ENCODE measurements around the gene GNAO1.

Gene GNAO1

DNA sequence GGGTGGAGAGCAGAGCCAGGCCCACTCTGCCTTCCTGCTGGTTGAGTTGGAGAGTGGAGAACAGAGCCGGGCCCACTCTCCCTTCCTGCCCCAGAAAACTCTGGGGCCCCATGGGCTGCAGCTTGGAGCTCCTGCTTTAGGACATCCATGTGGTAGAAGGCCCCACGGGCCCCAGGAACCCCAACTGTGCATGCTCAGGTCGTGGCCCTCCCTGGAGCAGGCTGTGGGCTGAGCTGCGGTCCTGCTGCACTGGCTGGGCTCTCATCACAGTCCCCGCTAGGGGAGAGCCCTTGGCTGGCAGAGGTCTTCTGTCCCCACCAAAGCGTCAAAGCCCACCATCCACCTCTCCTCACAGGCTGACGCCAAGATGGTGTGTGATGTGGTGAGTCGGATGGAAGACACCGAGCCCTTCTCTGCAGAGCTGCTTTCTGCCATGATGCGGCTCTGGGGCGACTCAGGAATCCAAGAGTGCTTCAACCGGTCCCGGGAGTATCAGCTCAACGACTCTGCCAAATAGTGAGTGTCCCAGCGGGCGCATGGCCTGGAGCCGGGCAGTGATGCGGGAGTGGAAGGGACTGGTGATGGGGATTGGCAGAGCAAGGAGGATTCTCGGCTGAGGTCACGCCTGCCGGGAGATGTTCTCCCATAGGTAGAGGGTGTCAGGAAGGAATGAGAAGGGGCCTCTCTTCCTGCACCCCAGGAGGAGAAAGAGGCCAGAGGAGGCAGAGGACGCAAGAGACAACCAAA, 137.2 kb downstream of the GNAO1 start (continued):
- TF ChIP-seq, protein P1, sequence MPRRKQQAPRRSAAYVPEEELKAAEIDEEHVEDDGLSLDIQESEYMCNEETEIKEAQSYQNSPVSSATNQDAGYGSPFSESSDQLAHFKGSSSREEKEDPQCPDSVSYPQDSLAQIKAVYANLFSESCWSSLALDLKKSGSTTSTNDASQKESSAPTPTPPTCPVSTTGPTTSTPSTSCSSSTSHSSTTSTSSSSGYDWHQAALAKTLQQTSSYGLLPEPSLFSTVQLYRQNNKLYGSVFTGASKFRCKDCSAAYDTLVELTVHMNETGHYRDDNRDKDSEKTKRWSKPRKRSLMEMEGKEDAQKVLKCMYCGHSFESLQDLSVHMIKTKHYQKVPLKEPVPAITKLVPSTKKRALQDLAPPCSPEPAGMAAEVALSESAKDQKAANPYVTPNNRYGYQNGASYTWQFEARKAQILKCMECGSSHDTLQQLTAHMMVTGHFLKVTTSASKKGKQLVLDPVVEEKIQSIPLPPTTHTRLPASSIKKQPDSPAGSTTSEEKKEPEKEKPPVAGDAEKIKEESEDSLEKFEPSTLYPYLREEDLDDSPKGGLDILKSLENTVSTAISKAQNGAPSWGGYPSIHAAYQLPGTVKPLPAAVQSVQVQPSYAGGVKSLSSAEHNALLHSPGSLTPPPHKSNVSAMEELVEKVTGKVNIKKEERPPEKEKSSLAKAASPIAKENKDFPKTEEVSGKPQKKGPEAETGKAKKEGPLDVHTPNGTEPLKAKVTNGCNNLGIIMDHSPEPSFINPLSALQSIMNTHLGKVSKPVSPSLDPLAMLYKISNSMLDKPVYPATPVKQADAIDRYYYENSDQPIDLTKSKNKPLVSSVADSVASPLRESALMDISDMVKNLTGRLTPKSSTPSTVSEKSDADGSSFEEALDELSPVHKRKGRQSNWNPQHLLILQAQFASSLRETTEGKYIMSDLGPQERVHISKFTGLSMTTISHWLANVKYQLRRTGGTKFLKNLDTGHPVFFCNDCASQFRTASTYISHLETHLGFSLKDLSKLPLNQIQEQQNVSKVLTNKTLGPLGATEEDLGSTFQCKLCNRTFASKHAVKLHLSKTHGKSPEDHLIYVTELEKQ (tag by site-specific recombination; IDR thresholded peaks at IDR 0.05; ENCODE audit: borderline replicate concordance) = no peak
- TF ChIP-seq ZNF114 (tag by site-specific recombination; IDR thresholded peaks at IDR 0.05) = no peak
- no peak for TF ChIP-seq IKZF3 (tag by site-specific recombination; IDR thresholded peaks at IDR 0.05)
- no peak for TF ChIP-seq ZNF830 (tag by site-specific recombination; IDR thresholded peaks at IDR 0.05; ENCODE audit: low read depth)
- TF ChIP-seq, protein P2, sequence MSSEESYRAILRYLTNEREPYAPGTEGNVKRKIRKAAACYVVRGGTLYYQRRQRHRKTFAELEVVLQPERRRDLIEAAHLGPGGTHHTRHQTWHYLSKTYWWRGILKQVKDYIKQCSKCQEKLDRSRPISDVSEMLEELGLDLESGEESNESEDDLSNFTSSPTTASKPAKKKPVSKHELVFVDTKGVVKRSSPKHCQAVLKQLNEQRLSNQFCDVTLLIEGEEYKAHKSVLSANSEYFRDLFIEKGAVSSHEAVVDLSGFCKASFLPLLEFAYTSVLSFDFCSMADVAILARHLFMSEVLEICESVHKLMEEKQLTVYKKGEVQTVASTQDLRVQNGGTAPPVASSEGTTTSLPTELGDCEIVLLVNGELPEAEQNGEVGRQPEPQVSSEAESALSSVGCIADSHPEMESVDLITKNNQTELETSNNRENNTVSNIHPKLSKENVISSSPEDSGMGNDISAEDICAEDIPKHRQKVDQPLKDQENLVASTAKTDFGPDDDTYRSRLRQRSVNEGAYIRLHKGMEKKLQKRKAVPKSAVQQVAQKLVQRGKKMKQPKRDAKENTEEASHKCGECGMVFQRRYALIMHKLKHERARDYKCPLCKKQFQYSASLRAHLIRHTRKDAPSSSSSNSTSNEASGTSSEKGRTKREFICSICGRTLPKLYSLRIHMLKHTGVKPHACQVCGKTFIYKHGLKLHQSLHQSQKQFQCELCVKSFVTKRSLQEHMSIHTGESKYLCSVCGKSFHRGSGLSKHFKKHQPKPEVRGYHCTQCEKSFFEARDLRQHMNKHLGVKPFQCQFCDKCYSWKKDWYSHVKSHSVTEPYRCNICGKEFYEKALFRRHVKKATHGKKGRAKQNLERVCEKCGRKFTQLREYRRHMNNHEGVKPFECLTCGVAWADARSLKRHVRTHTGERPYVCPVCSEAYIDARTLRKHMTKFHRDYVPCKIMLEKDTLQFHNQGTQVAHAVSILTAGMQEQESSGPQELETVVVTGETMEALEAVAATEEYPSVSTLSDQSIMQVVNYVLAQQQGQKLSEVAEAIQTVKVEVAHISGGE (tag by site-specific recombination; conservative IDR thresholded peaks at IDR 0.05; ENCODE audit: low read depth) = no peak
- no peak for TF ChIP-seq ZNF660 (tag by site-specific recombination; IDR thresholded peaks at IDR 0.05)
- TF ChIP-seq, protein P3, sequence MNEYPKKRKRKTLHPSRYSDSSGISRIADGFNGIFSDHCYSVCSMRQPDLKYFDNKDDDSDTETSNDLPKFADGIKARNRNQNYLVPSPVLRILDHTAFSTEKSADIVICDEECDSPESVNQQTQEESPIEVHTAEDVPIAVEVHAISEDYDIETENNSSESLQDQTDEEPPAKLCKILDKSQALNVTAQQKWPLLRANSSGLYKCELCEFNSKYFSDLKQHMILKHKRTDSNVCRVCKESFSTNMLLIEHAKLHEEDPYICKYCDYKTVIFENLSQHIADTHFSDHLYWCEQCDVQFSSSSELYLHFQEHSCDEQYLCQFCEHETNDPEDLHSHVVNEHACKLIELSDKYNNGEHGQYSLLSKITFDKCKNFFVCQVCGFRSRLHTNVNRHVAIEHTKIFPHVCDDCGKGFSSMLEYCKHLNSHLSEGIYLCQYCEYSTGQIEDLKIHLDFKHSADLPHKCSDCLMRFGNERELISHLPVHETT (tag by site-specific recombination; IDR thresholded peaks at IDR 0.05) = no peak

DNA sequence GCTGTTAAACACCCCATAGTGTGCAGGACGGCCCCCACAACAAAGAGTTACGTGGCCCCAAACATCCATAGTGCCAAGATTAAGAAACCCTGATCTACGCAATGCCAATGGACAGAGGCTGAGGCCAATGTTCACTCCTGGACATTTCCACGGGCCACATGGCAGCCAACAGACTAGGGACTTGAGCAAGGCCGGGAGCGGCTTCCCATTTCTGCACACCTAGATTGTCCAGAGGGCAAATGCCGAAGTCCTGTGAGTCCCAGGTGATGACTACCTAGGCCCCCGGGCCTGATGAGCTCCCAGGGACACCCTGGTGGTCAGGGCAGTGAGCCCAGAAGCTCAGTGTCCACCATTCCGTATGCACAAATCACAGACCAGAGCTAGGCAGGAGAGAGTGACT, 138.6 kb downstream of the GNAO1 start:
- no peaks in the 10 kb centered on the region for H3K36me3 ChIP-seq (ENCODE audit: control insufficient read depth in 2 of 2, insufficient read depth in 1 of 2, low read length in 2 of 2)
- no peak overlapping the region for H3K4me3 ChIP-seq (ENCODE audit: low read depth, low read length)
- no peaks in the 10 kb centered on the region for H3K4me1 ChIP-seq (ENCODE audit: control insufficient read depth, insufficient read depth, low read length)
- POLR2A ChIA-PET = no interaction called here
- CTCF ChIA-PET = interaction anchor here (3.2 kb wide), 1 partner anchor 27 kb away, joined by 14 read pairs; no protein-coding TSS in a partner anchor
- no peak for TF ChIP-seq ZBTB20 (tag by site-specific recombination; IDR thresholded peaks at IDR 0.05)
- TF ChIP-seq, protein P4, sequence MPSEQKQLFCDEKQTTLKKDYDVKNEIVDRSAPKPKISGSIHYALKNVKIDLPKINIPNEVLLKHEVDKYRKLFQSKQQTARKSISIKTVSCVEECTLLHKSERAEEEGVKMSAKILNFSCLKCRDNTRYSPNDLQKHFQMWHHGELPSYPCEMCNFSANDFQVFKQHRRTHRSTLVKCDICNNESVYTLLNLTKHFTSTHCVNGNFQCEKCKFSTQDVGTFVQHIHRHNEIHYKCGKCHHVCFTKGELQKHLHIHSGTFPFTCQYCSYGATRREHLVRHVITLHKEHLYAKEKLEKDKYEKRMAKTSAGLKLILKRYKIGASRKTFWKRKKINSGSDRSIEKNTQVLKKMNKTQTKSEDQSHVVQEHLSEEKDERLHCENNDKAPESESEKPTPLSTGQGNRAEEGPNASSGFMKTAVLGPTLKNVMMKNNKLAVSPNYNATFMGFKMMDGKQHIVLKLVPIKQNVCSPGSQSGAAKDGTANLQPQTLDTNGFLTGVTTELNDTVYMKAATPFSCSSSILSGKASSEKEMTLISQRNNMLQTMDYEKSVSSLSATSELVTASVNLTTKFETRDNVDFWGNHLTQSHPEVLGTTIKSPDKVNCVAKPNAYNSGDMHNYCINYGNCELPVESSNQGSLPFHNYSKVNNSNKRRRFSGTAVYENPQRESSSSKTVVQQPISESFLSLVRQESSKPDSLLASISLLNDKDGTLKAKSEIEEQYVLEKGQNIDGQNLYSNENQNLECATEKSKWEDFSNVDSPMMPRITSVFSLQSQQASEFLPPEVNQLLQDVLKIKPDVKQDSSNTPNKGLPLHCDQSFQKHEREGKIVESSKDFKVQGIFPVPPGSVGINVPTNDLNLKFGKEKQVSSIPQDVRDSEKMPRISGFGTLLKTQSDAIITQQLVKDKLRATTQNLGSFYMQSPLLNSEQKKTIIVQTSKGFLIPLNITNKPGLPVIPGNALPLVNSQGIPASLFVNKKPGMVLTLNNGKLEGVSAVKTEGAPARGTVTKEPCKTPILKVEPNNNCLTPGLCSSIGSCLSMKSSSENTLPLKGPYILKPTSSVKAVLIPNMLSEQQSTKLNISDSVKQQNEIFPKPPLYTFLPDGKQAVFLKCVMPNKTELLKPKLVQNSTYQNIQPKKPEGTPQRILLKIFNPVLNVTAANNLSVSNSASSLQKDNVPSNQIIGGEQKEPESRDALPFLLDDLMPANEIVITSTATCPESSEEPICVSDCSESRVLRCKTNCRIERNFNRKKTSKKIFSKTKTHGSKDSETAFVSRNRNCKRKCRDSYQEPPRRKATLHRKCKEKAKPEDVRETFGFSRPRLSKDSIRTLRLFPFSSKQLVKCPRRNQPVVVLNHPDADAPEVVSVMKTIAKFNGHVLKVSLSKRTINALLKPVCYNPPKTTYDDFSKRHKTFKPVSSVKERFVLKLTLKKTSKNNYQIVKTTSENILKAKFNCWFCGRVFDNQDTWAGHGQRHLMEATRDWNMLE (tag by site-specific recombination; conservative IDR thresholded peaks at IDR 0.05; ENCODE audit: low read depth) = no peak
- no peak for TF ChIP-seq ZNF10 (tag by site-specific recombination; IDR thresholded peaks at IDR 0.05)
- TF ChIP-seq, protein P5, sequence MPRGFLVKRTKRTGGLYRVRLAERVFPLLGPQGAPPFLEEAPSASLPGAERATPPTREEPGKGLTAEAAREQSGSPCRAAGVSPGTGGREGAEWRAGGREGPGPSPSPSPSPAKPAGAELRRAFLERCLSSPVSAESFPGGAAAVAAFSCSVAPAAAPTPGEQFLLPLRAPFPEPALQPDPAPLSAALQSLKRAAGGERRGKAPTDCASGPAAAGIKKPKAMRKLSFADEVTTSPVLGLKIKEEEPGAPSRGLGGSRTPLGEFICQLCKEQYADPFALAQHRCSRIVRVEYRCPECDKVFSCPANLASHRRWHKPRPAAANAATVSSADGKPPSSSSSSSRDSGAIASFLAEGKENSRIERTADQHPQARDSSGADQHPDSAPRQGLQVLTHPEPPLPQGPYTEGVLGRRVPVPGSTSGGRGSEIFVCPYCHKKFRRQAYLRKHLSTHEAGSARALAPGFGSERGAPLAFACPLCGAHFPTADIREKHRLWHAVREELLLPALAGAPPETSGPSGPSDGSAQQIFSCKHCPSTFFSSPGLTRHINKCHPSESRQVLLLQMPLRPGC (tag by site-specific recombination; IDR thresholded peaks at IDR 0.05) = no peak
- no peaks in the 10 kb centered on the region for H3K9me3 ChIP-seq (ENCODE audit: control insufficient read depth, insufficient read depth, low read depth, low read length)
- H3K27ac ChIP-seq (ENCODE audit: extremely low read depth, low read depth, low read length) = no peak overlapping the region

Data from HEK293 (cell line).